GM19240 (cell line): ENCODE results near the gene RBM19.

ENCODE experiments used
- DNase-seq: peaks from one replicate; pipeline ENCODE4 v3.0.0; 2011; ENCODE audit warnings: low spot score; ENCODE audit not compliant: insufficient read length

Gene RBM19

GRCh38 chr12:113959096-113959495 lies 7.0 kb downstream of the RBM19 start:
- no peak for DNase-seq

GRCh38 chr12:113958108-113958507 lies 8.0 kb downstream of the RBM19 start:
- DNase-seq = no peak

GRCh38 chr12:113957627-113958026 lies 8.5 kb downstream of the RBM19 start:
- DNase-seq = no peak

GRCh38 chr12:113955109-113955970 lies 10.8 kb downstream of the RBM19 start:
- no peak for DNase-seq

GRCh38 chr12:113954547-113954946 lies 11.6 kb downstream of the RBM19 start:
- DNase-seq = no peak

GRCh38 chr12:113950873-113951272 lies 15.3 kb downstream of the RBM19 start:
- DNase-seq = no peak

GRCh38 chr12:113949321-113950305 lies 16.5 kb downstream of the RBM19 start:
- DNase-seq = no peak

- DNase-seq = no peak
Measured at GRCh38 chr12:113948151-113948914, 17.8 kb downstream of the RBM19 start.

- DNase-seq = no peak
Measured at GRCh38 chr12:113946175-113946574, 19.9 kb downstream of the RBM19 start.

- no peak for DNase-seq
Measured at GRCh38 chr12:113945174-113946173, 20.7 kb downstream of the RBM19 start.

GRCh38 chr12:113942209-113942608 lies 23.9 kb downstream of the RBM19 start:
- DNase-seq = no peak

- DNase-seq = no peak
Measured at GRCh38 chr12:113941208-113941486, 25.0 kb downstream of the RBM19 start.

- DNase-seq = no peak
Measured at GRCh38 chr12:113940357-113941207, 25.5 kb downstream of the RBM19 start.

- DNase-seq = no peak
Measured at GRCh38 chr12:113939867-113940266, 26.3 kb downstream of the RBM19 start.

- DNase-seq = no peak
Measured at GRCh38 chr12:113938471-113938870, 27.7 kb downstream of the RBM19 start.

GRCh38 chr12:113936460-113936859 lies 29.7 kb downstream of the RBM19 start:
- no peak for DNase-seq

- no peak for DNase-seq
Measured at GRCh38 chr12:113935459-113935858, 30.7 kb downstream of the RBM19 start.

GRCh38 chr12:113934946-113935345 lies 31.2 kb downstream of the RBM19 start:
- DNase-seq = no peak

- DNase-seq = no peak
Measured at GRCh38 chr12:113934060-113934814, 31.9 kb downstream of the RBM19 start.
